ENCODE results near the gene DDX23. TPM values are rescaled to one million over a fixed set of nuclear protein-coding genes. Genes with fewer than 3 reads are reported as not detected.

DDX23 gene
- total RNA-seq, 6 donors from 2014 or later = 64.5 to 163 (median 81.8) TPM

- no peak overlapping the region for H3K27ac ChIP-seq
- no peaks in the 10 kb centered on the region for H3K9me3 ChIP-seq
- ATAC-seq (ENCODE audit: low FRiP score in 2 of 2) (no peak), DNase-seq (no peak)
- peaks cover 16 to 36% (median 28%) of the 10 kb centered on the region in 4 donors for H3K4me1 ChIP-seq
- 72 to 84% methylated on average over 3 to 5 of the region's 5 CpGs for WGBS, 2 donors
- H3K36me3 ChIP-seq = peaks cover 0 to 15% (median 0%) of the 10 kb centered on the region in 4 donors
- peaks cover 0 to 5% (median 0%) of the 10 kb centered on the region in 4 donors for H3K27me3 ChIP-seq
- no peak overlapping the region for H3K4me3 ChIP-seq
- TF ChIP-seq EP300 (IDR thresholded peaks at IDR 0.05) (no peak), CTCF (IDR thresholded peaks at IDR 0.05) (no peak), POLR2A (IDR thresholded peaks at IDR 0.05) (no peak), POLR2AphosphoS5 (IDR thresholded peaks at IDR 0.05) (no peak)
These were observed 31.8 kb downstream of the DDX23 start for GRCh38 chr12:48819986-48820725.

GRCh38 chr12:48818831-48819590 is 33.0 kb downstream of the DDX23 start:
- Histone ChIP-seq H3K4me1 (peaks cover 16 to 40% (median 32%) of the 10 kb centered on the region in 4 donors), H3K9me3 (no peaks in the 10 kb centered on the region), H3K36me3 (peaks cover 0 to 4% (median 0%) of the 10 kb centered on the region in 4 donors), H3K27me3 (peaks cover 0 to 5% (median 0%) of the 10 kb centered on the region in 4 donors), H3K4me3 (peak overlapping the region; percentile 59 to 89 (median 76)), H3K27ac (peak overlapping the region; percentile 35 to 72 (median 56))
- ATAC-seq (ENCODE audit: low FRiP score in 2 of 2) (no peak), DNase-seq (peak in 1 of 2 donors; percentile 89)
- TF ChIP-seq CTCF (IDR thresholded peaks at IDR 0.05) (no peak), POLR2AphosphoS5 (IDR thresholded peaks at IDR 0.05) (no peak), EP300 (IDR thresholded peaks at IDR 0.05) (no peak)
- 42 to 73% methylated on average over 9 to 16 of the region's 37 CpGs for WGBS, 2 donors

- ATAC-seq (ENCODE audit: low FRiP score in 2 of 2) = peak in 1 of 2 donors; percentile 49
- Histone ChIP-seq H3K36me3 (no peaks in the 10 kb centered on the region), H3K9me3 (no peaks in the 10 kb centered on the region), H3K27me3 (peaks cover 0 to 5% (median 0%) of the 10 kb centered on the region in 4 donors), H3K4me1 (peaks cover 16 to 47% (median 35%) of the 10 kb centered on the region in 4 donors), H3K27ac (peak within 1 kb of the TSS; percentile 35 to 72 (median 56)), H3K4me3 (peak within 1 kb of the TSS; percentile 59 to 89 (median 76))
- 0% methylated on average over 33 to 34 of the region's 79 CpGs for WGBS, 2 donors
- DNase-seq = peak; percentile 76 to 91
- TF ChIP-seq POLR2A (IDR thresholded peaks at IDR 0.05) (peak in 1 of 4 donors; percentile 32), POLR2AphosphoS5 (IDR thresholded peaks at IDR 0.05) (peak in 1 of 2 donors; percentile 11), CTCF (IDR thresholded peaks at IDR 0.05) (no peak), EP300 (IDR thresholded peaks at IDR 0.05) (no peak)
These were observed 33.8 kb downstream of the DDX23 start, which contains the start of gene CACNB3 for GRCh38 chr12:48817873-48818830. Gene CACNB3, plus strand, starts transcription at chr12:48818496. Its CDS starts 434 bp downstream, at chr12:48818930.

GRCh38 chr12:48816143-48816854 is 35.7 kb downstream of the DDX23 start:
- Histone ChIP-seq H3K9me3 (no peaks in the 10 kb centered on the region), H3K27me3 (peaks cover 0 to 5% (median 0%) of the 10 kb centered on the region in 4 donors), H3K4me1 (peaks cover 16 to 52% (median 35%) of the 10 kb centered on the region in 4 donors), H3K36me3 (no peaks in the 10 kb centered on the region), H3K27ac (peak overlapping the region in 2 of 4 donors; percentile 80 to 88), H3K4me3 (peak overlapping the region in 3 of 4 donors; percentile 71 to 80 (median 80))
- DNase-seq (peak in 1 of 2 donors; percentile 40), ATAC-seq (ENCODE audit: low FRiP score in 2 of 2) (no peak)
- 83 to 92% methylated on average over 3 of the region's 3 CpGs for WGBS, 2 donors
- TF ChIP-seq POLR2AphosphoS5 (IDR thresholded peaks at IDR 0.05) (no peak), POLR2A (IDR thresholded peaks at IDR 0.05) (no peak), CTCF (IDR thresholded peaks at IDR 0.05) (no peak)

All from upper lobe of left lung (tissue), 6 donors.